GM12873 (cell line): ENCODE measurements around the gene ADGRD2.

Source experiments
- TF ChIP-seq, protein P1 (sequence below): IDR thresholded peaks from 2 replicates; pipeline ENCODE4 v1.5.1; 2012; ENCODE audit warnings: low read depth, mild to moderate bottlenecking, moderate library complexity, low read length, control low read depth; ENCODE audit not compliant: insufficient read depth; ENCODE audit errors: missing control alignments

Gene ADGRD2

DNA sequence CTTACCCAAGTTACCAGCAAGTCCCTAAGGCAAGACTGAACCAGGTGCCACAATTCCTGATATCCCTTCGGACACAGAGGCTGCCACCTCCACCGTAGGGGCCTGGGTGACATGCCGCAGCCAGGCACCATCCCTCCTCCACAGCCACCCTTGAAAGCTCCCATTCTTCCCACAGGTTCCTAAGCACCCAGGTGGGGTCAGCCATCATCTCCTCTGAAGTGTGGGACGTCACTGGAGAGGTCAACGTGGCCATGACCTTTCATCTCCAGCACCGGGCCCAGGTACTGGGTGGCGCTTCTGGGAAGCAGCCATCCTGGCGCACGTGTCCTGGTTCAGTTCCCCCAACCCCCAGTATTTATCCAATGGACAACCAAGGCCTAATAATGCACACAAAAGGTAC lies 8.2 kb downstream of the ADGRD2 start:
- TF ChIP-seq, protein P1, sequence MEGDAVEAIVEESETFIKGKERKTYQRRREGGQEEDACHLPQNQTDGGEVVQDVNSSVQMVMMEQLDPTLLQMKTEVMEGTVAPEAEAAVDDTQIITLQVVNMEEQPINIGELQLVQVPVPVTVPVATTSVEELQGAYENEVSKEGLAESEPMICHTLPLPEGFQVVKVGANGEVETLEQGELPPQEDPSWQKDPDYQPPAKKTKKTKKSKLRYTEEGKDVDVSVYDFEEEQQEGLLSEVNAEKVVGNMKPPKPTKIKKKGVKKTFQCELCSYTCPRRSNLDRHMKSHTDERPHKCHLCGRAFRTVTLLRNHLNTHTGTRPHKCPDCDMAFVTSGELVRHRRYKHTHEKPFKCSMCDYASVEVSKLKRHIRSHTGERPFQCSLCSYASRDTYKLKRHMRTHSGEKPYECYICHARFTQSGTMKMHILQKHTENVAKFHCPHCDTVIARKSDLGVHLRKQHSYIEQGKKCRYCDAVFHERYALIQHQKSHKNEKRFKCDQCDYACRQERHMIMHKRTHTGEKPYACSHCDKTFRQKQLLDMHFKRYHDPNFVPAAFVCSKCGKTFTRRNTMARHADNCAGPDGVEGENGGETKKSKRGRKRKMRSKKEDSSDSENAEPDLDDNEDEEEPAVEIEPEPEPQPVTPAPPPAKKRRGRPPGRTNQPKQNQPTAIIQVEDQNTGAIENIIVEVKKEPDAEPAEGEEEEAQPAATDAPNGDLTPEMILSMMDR = no peak

DNA sequence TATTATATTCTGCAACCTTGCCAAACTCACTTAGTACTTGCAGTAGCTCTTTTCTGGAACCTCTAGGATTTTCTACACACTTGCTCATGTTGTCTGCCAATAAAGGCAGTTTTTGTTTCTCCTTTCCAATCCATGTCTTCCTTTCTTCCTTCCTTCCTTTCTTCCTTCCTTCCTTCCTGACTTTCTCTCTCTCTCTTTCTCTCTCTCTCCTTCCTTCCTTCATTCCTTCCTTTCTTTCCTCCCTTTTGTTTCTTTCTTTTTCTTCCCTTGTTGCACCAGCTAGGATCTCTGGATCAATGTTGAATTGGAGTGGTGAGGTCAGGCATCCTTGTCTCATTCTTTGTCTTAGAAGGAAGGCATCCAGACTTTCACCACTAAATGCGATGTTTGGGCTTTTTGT lies 12.5 kb downstream of the ADGRD2 start:
- TF ChIP-seq, protein P1 = no peak

DNA sequence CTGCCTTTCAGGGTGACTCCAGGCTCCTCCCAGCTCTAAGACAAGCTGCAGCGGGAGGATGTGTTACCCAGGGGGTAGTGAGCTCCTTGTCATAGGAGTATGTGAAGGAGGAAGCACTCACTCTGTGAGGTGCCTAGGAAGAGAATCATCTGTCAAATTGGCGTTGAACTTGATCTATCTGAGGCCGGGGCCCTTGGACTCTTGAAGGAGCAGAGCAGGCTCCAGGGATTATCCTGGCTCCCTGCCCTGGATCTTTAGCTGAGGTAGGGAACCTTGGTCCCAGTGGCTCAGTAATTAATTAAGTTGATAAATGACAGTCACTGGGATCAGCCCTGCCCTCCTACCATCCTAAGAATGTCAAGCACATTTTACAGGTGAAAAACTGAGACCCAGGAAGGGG lies 15.5 kb downstream of the ADGRD2 start:
- TF ChIP-seq, protein P1 = no peak

DNA sequence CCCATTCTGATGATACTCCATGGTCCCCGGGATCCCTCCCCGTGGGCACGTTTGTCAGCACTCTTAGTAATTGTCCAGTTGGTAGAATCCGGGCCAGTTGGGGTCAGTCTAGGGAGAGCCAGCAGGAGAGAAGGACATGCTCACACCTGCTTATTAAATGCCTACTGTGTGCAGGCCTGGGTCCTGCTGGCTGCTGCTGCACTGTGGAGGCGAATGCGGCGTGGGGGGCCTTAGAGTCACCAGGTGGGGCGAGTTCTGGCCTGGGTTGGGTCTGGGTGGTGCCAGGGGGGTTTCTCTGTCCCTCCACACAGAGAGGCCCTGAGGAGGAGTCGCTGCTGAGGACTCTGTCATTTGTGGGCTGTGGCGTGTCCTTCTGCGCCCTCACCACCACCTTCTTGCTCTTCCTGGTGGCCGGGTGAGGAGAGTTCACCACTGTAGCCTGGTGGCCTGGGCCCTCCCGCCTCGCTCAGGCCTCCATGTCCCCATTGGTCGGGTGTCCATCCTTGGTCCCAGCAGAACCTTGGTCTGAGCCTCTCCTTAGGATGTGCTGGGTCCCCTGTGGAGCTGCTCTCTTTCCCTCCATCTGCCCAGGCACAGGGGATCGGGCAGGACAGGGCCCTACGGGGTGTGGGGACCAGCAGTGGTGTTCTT lies 17.3 kb downstream of the ADGRD2 start:
- TF ChIP-seq, protein P1 = no peak

DNA sequence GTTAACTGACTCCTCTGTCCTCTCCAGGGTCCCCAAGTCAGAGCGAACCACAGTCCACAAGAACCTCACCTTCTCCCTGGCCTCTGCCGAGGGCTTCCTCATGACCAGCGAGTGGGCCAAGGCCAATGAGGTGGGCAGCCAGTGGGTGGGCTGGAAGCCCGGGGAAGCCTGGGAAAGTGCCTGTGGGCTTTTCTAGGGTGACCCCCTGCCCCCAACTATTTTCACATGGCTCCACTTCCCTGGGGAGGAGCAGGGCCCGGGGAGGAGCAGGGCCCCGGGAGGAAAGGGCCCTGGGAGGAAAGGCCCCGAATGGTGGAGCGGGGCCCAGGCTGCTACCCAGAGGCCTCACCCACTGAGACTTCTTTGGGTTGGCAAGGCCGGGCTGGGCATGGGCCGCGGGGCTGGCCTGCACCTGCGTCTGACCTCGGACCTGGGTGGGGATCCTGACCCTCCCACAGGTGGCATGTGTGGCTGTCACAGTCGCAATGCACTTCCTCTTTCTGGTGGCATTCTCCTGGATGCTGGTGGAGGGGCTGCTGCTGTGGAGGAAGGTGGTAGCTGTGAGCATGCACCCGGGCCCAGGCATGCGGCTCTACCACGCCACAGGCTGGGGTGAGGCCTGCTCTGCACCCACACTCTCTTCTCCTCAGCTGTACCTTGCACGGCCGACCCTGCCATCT lies 17.9 kb downstream of the ADGRD2 start:
- TF ChIP-seq, protein P1 = no peak

DNA sequence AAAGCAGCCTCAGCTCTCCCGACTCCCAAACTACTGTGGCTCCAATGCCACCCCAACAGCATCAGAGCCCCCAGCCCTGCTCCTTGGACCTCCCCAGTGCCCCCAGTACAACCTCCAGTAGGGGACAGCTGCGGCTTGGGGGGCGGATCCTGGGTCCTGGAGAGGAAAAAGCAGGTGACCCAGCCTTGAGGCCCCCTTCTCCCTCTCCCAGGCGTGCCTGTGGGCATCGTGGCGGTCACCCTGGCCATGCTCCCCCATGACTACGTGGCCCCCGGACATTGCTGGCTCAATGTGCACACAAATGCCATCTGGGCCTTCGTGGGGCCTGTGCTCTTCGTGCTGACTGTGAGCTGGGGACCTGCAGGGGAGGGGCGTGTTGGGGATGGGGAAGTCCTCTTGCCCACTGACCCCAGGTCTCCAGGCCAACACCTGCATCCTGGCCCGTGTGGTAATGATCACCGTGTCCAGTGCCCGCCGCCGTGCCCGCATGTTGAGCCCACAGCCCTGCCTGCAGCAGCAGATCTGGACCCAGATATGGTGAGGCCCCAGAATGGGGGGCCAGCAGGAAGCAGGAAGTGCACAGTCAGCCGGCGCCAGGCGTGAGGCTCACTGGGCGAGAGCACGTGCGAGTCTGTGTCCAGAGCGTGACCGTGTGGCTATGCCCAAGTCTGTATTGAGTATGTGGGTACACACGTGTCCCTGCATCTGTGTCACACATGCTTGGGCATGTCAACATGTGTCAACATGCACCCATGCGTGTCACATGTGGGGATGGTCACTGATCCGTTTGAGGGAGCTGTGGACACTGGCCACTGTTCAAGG lies 19.0 kb downstream of the ADGRD2 start:
- TF ChIP-seq, protein P1 = no peak

DNA sequence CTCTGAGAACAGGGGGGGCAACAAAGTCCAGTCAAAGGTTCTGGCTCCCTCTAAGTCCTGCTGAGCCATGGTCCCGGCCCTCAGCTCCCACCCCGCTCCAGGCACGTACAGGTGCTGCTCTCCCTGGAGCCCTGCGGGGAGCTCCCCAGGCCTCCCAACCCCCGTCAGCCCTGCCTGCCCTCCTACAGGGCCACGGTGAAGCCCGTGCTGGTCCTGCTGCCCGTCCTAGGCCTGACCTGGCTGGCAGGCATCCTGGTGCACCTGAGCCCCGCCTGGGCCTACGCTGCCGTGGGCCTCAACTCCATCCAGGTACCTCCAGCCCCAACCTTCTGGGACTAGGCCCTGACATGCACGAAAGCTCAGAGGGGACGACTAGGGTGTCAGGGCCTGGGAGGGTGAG lies 20.1 kb downstream of the ADGRD2 start:
- TF ChIP-seq, protein P1 = no peak
